H1 (cell line): ENCODE data around the gene CHD9NB. TPM values are rescaled to one million over a fixed set of nuclear protein-coding genes. Genes with fewer than 3 reads are reported as not detected.

Experiments
- CTCF ChIA-PET: fragments of 300-600 bp; sonication (Branson Sonifier 250); formaldehyde crosslinking; loops from one replicate; lab custom pipeline; 2021; ENCODE audit not compliant: partially characterized antibody; lab: Charles Lee
- POLR2A ChIA-PET: fragments of 300-600 bp; sonication (Branson Sonifier 250); formaldehyde crosslinking; loops from one replicate; lab custom pipeline; 2021; ENCODE audit warnings: inconsistent platforms; ENCODE audit not compliant: partially characterized antibody; lab: Charles Lee
- DNase-seq, 2 experiments: peaks; one replicate each; pipeline versions ENCODE4 v3.0.0 to v3.0.0-alpha.2; 2010 to 2022; ENCODE audit warnings: low spot score in 2 of 2, low read depth in 1 of 2, mixed read lengths in 1 of 2
- FAIRE-seq: peaks from 2 replicates; lab custom pipeline; 2011; peaks lifted over from hg19 to GRCh38; lab: Jason Lieb, UNC
- H2AFZ ChIP-seq: 2 replicates; pipeline ENCODE4 v1.8.1; 2012; ENCODE audit warnings: low read length, inconsistent platforms
- H2AK5ac ChIP-seq: 2 replicates; pipeline ENCODE4 v1.6.1; 2013; ENCODE audit warnings: low read depth, low read length
- H2BK120ac ChIP-seq: replicated peaks from 2 replicates; pipeline ENCODE3; 2013; ENCODE audit warnings: low read depth, low read length, inconsistent platforms
- H2BK12ac ChIP-seq: 2 replicates; pipeline ENCODE4 v1.6.1; 2013; ENCODE audit warnings: low read depth, low read length
- H2BK15ac ChIP-seq: 2 replicates; pipeline ENCODE4 v1.6.1; 2013; ENCODE audit warnings: low read length
- H2BK20ac ChIP-seq: 2 replicates; pipeline ENCODE4 v1.6.1; 2013; ENCODE audit warnings: low read length
- H2BK5ac ChIP-seq: 2 replicates; pipeline ENCODE4 v1.6.1; 2013; ENCODE audit warnings: low read depth, low read length
- H3K14ac ChIP-seq: 2 replicates; pipeline ENCODE4 v1.6.1; 2013; ENCODE audit warnings: inconsistent platforms; ENCODE audit not compliant: insufficient read length
- H3K18ac ChIP-seq: 2 replicates; pipeline ENCODE4 v1.6.1; 2013; ENCODE audit warnings: low read length; ENCODE audit errors: extremely low read depth
- H3K23ac ChIP-seq: 2 replicates; pipeline ENCODE4 v1.6.1; 2013; ENCODE audit warnings: inconsistent platforms; ENCODE audit not compliant: insufficient read length
- H3K23me2 ChIP-seq: 2 replicates; pipeline ENCODE4 v1.6.1; 2013; ENCODE audit warnings: low read depth, low read length
- H3K27ac ChIP-seq: 2 replicates; pipeline ENCODE4 v1.6.1; 2011; ENCODE audit warnings: low read depth, low read length, inconsistent platforms
- H3K27me3 ChIP-seq, 4 experiments: replicated peaks in 1 of 4; 1 replicate in 1 of 4; 2 replicates in 3 of 4; pipeline versions ENCODE4 v1.6.1 to v1.8.1; 2011 to 2013; ENCODE audit warnings: low read length in 3 of 4, mild to moderate bottlenecking in 3 of 4, inconsistent platforms in 2 of 4, mixed read lengths in 2 of 4, moderate library complexity in 1 of 4; ENCODE audit not compliant: control insufficient read depth in 3 of 4, insufficient read depth in 3 of 4; ENCODE audit errors: extremely low read depth in 1 of 4
- H3K36me3 ChIP-seq, 4 experiments: 2 replicates each; pipeline versions ENCODE4 v1.6.1 to v1.8.1; 2011 to 2013; ENCODE audit warnings: mild to moderate bottlenecking in 4 of 4, low read length in 3 of 4, moderate library complexity in 2 of 4, control low read depth in 1 of 4, inconsistent platforms in 1 of 4; ENCODE audit not compliant: insufficient read depth in 4 of 4, control insufficient read depth in 2 of 4
- H3K4ac ChIP-seq: replicated peaks from 2 replicates; pipeline ENCODE3; 2013; ENCODE audit warnings: low read length, low read depth, mixed read lengths, inconsistent platforms; ENCODE audit not compliant: insufficient read length
- H3K4me1 ChIP-seq, 4 experiments: replicated peaks in 1 of 4; 1 replicate in 1 of 4; 2 replicates in 3 of 4; pipeline versions ENCODE4 v1.6.1 to v1.8.1; 2011 to 2013; ENCODE audit warnings: low read length in 3 of 4, inconsistent platforms in 2 of 4, mixed read lengths in 1 of 4; ENCODE audit not compliant: insufficient read depth in 4 of 4, control insufficient read depth in 3 of 4
- H3K4me2 ChIP-seq, 2 experiments: 2 replicates each; pipeline versions ENCODE4 v1.6.1 to v1.8.1; 2011 to 2013; ENCODE audit warnings: low read depth in 2 of 2, low read length in 2 of 2, control low read depth in 1 of 2, inconsistent platforms in 1 of 2, mild to moderate bottlenecking in 1 of 2; ENCODE audit not compliant: insufficient read depth in 1 of 2
- H3K4me3 ChIP-seq, 4 experiments: fragments of 200-600, 300-600 bp in 1 of 4; sonication (generic), shearing (Covaris generic), sonication (Bioruptor Twin) in 1 of 4; 2 replicates each; pipeline versions ENCODE4 v1.5.1 to v1.8.1; 2011 to 2016; ENCODE audit warnings: low read length in 4 of 4, low read depth in 3 of 4, control low read depth in 2 of 4, inconsistent platforms in 2 of 4, mild to moderate bottlenecking in 2 of 4, mixed read lengths in 1 of 4, moderate library complexity in 1 of 4; ENCODE audit not compliant: insufficient read depth in 2 of 4; ENCODE audit errors: extremely low read depth in 1 of 4
- H3K56ac ChIP-seq: replicated peaks from 2 replicates; pipeline ENCODE3; 2013; ENCODE audit warnings: low read depth, mild to moderate bottlenecking, mixed read lengths, low read length, inconsistent platforms; ENCODE audit not compliant: insufficient read length
- H3K79me1 ChIP-seq: 2 replicates; pipeline ENCODE4 v1.6.1; 2013; ENCODE audit warnings: low read depth, low read length, control low read depth
- H3K79me2 ChIP-seq, 2 experiments: 2 replicates each; pipeline versions ENCODE4 v1.6.1 to v1.8.1; 2012 to 2013; ENCODE audit warnings: low read length in 2 of 2, mild to moderate bottlenecking in 2 of 2, inconsistent platforms in 1 of 2; ENCODE audit not compliant: insufficient read depth in 2 of 2, control insufficient read depth in 1 of 2
- H3K9ac ChIP-seq, 4 experiments: replicated peaks in 1 of 4; 1 replicate in 1 of 4; 2 replicates in 3 of 4; pipeline versions ENCODE4 v1.6.1 to v1.8.1; 2011 to 2013; ENCODE audit warnings: low read depth in 3 of 4, low read length in 3 of 4, control low read depth in 2 of 4, mild to moderate bottlenecking in 2 of 4, moderate library complexity in 2 of 4, inconsistent platforms in 1 of 4; ENCODE audit errors: extremely low read depth in 1 of 4
- H3K9me3 ChIP-seq, 2 experiments: 2 replicates each; pipeline versions ENCODE4 v1.6.1 to v1.8.1; 2012 to 2013; ENCODE audit warnings: mild to moderate bottlenecking in 2 of 2, moderate library complexity in 2 of 2, control low read depth in 1 of 2, inconsistent platforms in 1 of 2, low read depth in 1 of 2, low read length in 1 of 2, mixed read lengths in 1 of 2; ENCODE audit not compliant: insufficient read depth in 2 of 2
- H4K20me1 ChIP-seq, 2 experiments: replicated peaks in 1 of 2; 2 replicates each; pipeline versions ENCODE3 to v1.8.1; 2011 to 2013; ENCODE audit warnings: inconsistent platforms in 2 of 2, low read length in 2 of 2, mild to moderate bottlenecking in 1 of 2; ENCODE audit not compliant: insufficient read depth in 2 of 2, control insufficient read depth in 1 of 2
- H4K5ac ChIP-seq: 2 replicates; pipeline ENCODE4 v1.6.1; 2013; ENCODE audit warnings: low read length, low read depth, mixed read lengths, inconsistent platforms; ENCODE audit not compliant: insufficient read length
- H4K8ac ChIP-seq: 2 replicates; pipeline ENCODE4 v1.8.0; 2013; ENCODE audit warnings: mild to moderate bottlenecking, moderate library complexity, low read length, inconsistent platforms; ENCODE audit not compliant: insufficient read depth; ENCODE audit errors: extremely low read depth
- H4K91ac ChIP-seq: replicated peaks from 2 replicates; pipeline ENCODE3; 2013; ENCODE audit warnings: low read length, mixed read lengths, inconsistent platforms; ENCODE audit not compliant: insufficient read length
- BCL11A ChIP-seq, 2 experiments: IDR thresholded peaks; one replicate each; pipeline ENCODE4 v1.6.1; 2011; ENCODE audit warnings: low read depth in 2 of 2, low read length in 2 of 2, mild to moderate bottlenecking in 2 of 2
- BRCA1 ChIP-seq: IDR thresholded peaks from 2 replicates; pipeline ENCODE4 v1.6.1; 2012; ENCODE audit warnings: low read depth, low read length, improper control_type of control experiment
- CHD1 ChIP-seq: IDR thresholded peaks from 2 replicates; pipeline ENCODE4 v1.6.1; 2012; ENCODE audit warnings: low read depth, low read length, improper control_type of control experiment
- CTBP2 ChIP-seq: IDR thresholded peaks from 2 replicates; pipeline ENCODE4 v1.7.0; 2011; ENCODE audit warnings: borderline replicate concordance, mild to moderate bottlenecking, moderate library complexity, mixed read lengths, low read length; ENCODE audit not compliant: insufficient read depth, insufficient read length
- NANOG ChIP-seq: IDR thresholded peaks from 2 replicates; pipeline ENCODE4 v1.6.1; 2011; ENCODE audit warnings: low read length, low read depth, mild to moderate bottlenecking, inconsistent platforms; ENCODE audit not compliant: insufficient read depth, poor library complexity, severe bottlenecking
- POLR2A ChIP-seq, 2 experiments: IDR thresholded peaks; 1 replicate in 1 of 2; 2 replicates in 1 of 2; pipeline ENCODE4 v1.6.1; 2011; ENCODE audit warnings: low read depth in 2 of 2, low read length in 2 of 2, mild to moderate bottlenecking in 2 of 2; ENCODE audit errors: control extremely low read depth in 1 of 2
- POLR2AphosphoS5 ChIP-seq: IDR thresholded peaks from 2 replicates; pipeline ENCODE4 v1.6.1; 2011; ENCODE audit warnings: low read depth, low read length
- RNF2 ChIP-seq: fragments of 200-900, 300-1000 bp; sonication (generic); IDR thresholded peaks from 2 replicates; pipeline ENCODE4 v1.7.1; 2016; ENCODE audit warnings: borderline replicate concordance, low read depth, mild to moderate bottlenecking, antibody characterized with exemption, low read length; ENCODE audit not compliant: poor library complexity, severe bottlenecking; ENCODE audit errors: missing control alignments
- SIX5 ChIP-seq: IDR thresholded peaks from 2 replicates; pipeline ENCODE4 v1.6.1; 2011; ENCODE audit warnings: mild to moderate bottlenecking, low read depth, low read length
- WGBS, 2 experiments: shearing (Covaris generic) in 1 of 2; methylation state at CpG; one replicate each; pipeline versions ENCODE4 v1.1.6 to v1.1.7; 2013 to 2015; ENCODE audit warnings: low lambda C conversion rate in 2 of 2, mixed read lengths in 2 of 2, inconsistent platforms in 1 of 2, low coverage in 1 of 2, missing lambda C conversion rate in 1 of 2; ENCODE audit not compliant: insufficient replicate concordance in 2 of 2, insufficient coverage in 1 of 2, insufficient read length in 1 of 2; ENCODE audit errors: extremely low coverage in 1 of 2, missing lambda C conversion rate in 1 of 2; 5-methylcytosine and 5-hydroxymethylcytosine counted together
- polyA plus RNA-seq, 7 experiments: library from polyadenylated mRNA; depleted of rRNA in 3 of 7; stranded (reverse) in 5 of 7; unstranded in 2 of 7; fragments of >200 nt in 5 of 7; fragments of 200-250 nt in 2 of 7; gene quantifications; 1 replicate in 5 of 7; 2 replicates in 1 of 7; 4 replicates in 1 of 7; pipeline versions ENCODE4 v1.2.1 to v1.2.3, GENCODE V29; 2011 to 2013; ENCODE audit warnings: missing spikeins in 2 of 7, mixed read lengths in 2 of 7
- total RNA-seq: library from RNA; stranded (reverse); fragmentation: NEBNext Ultra II Directional; extraction: Animal tissue kit (Norgen Biotek cat#: 25700); gene quantifications from 2 replicates; pipeline ENCODE4 v1.2.1, GENCODE V29; 2021
- TF ChIP-seq, protein P1 (sequence below): IDR thresholded peaks from 2 replicates; pipeline ENCODE4 v1.6.1; 2011; ENCODE audit warnings: low read length, improper control_type of control experiment

CHD9NB gene
- total and polyA plus RNA-seq, 2 of the 8 experiments (the other 6 are each of a cell fraction or from before 2014, with no cell fraction given) = 4.5 to 5.9 TPM

DNA sequence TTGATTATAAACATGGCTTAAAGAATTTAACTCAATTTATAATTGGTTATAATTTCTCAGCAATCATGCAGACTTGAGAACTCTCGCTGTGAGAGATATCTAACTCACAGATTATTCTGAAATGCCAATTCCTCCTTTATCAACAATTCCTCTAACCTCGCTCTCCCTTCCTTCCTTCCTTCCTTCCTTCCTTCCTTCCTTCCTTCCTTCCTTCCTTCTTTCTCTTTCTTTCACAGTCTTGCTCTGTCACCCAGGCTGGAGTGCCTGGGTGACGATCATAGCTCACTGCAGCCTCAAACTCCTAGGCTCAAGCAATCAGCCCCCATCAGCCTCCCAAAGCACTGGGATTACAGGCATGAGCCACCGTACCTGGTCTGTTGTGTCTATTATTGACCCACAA, 44.5 kb upstream of the CHD9NB start:
- Histone ChIP-seq H3K79me1 (no peaks in the 10 kb centered on the region; the same call in 1 of the 2 replicates), H3K4me2 (no peak overlapping the region), H3K27ac (no peak overlapping the region), H3K9ac (no peak overlapping the region), H3K27me3 (no peaks in the 10 kb centered on the region), H3K14ac (no peak overlapping the region), H3K56ac (no peak overlapping the region), H3K36me3 (no peaks in the 10 kb centered on the region), H2BK120ac (no peak overlapping the region), H3K4me3 (no peak overlapping the region), H4K5ac (no peak overlapping the region)
- DNase-seq = no peak
- TF ChIP-seq, protein P1, sequence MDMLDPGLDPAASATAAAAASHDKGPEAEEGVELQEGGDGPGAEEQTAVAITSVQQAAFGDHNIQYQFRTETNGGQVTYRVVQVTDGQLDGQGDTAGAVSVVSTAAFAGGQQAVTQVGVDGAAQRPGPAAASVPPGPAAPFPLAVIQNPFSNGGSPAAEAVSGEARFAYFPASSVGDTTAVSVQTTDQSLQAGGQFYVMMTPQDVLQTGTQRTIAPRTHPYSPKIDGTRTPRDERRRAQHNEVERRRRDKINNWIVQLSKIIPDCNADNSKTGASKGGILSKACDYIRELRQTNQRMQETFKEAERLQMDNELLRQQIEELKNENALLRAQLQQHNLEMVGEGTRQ = no peak
- no peak for TF ChIP-seq BRCA1
- TF ChIP-seq POLR2AphosphoS5 = no peak
- no peak for TF ChIP-seq CTBP2
- TF ChIP-seq BCL11A (IDR thresholded peaks at IDR 0.05; ENCODE audit: low read depth in 2 of 2, low read length in 2 of 2) = no peak
- TF ChIP-seq NANOG = no peak
- TF ChIP-seq SIX5 = no peak
- TF ChIP-seq RNF2 = no peak
- TF ChIP-seq POLR2A (IDR thresholded peaks at IDR 0.05; ENCODE audit: control extremely low read depth in 1 of 2, low read depth in 2 of 2, low read length in 2 of 2) = no peak
- no peak for TF ChIP-seq CHD1
- TF ChIP-seq, all 59 proteins: peak for 0
- Histone ChIP-seq H3K79me2 (peaks cover 0 to 23% of the 10 kb centered on the region in 2 experiments; a peak in 2 of 4 replicates), H2AK5ac (no peak overlapping the region), H3K9me3 (no peaks in the 10 kb centered on the region), H2BK15ac (no peak overlapping the region), H2AFZ (no peak overlapping the region), H2BK20ac (no peak overlapping the region), H4K20me1 (no peaks in the 10 kb centered on the region), H2BK12ac (peak overlapping the region; percentile 55; the same call in 1 of the 2 replicates), H3K4me1 (peaks cover 14 to 22% (median 18%) of the 10 kb centered on the region in 4 experiments), H2BK5ac (no peak overlapping the region), H4K8ac (no peak overlapping the region), H4K91ac (no peak overlapping the region), H3K23me2 (0 out of 2 replicates have a peak, but pooled peaks cover 4% of the 10 kb centered on the region), H3K18ac (no peak overlapping the region; the same call in 1 of the 2 replicates), H3K23ac (no peak overlapping the region), H3K4ac (no peak overlapping the region)
- WGBS, 2 experiments = 93 to 100% methylated on average over 1 to 4 of the region's 4 CpGs
- ChIA-PET POLR2A (no interaction called here), CTCF (no interaction called here)
- FAIRE-seq = no peak
